Measurements from ENCODE around the gene SIX2. TPM values are rescaled to one million over a fixed set of nuclear protein-coding genes. Genes with fewer than 3 reads are reported as not detected.

SIX2 gene
- polyA plus RNA-seq, 1 donor (not counting 4 experiments of a cell fraction or from before 2014, with no cell fraction given), result not detected

DNA sequence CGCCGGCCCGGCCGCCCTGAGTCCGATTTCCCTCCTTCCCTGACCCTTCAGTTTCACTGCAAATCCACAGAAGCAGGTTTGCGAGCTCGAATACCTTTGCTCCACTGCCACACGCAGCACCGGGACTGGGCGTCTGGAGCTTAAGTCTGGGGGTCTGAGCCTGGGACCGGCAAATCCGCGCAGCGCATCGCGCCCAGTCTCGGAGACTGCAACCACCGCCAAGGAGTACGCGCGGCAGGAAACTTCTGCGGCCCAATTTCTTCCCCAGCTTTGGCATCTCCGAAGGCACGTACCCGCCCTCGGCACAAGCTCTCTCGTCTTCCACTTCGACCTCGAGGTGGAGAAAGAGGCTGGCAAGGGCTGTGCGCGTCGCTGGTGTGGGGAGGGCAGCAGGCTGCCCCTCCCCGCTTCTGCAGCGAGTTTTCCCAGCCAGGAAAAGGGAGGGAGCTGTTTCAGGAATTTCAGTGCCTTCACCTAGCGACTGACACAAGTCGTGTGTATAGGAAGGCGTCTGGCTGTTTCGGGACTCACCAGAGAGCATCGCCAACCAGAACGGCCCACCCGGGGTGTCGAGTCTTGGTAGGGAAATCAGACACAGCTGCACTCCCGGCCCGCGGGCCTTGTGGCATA is 4.6 kb downstream of the SIX2 start:
- Histone ChIP-seq H3K9me3 (ENCODE audit: control insufficient read depth, low read depth, low read length) (no peaks in the 10 kb centered on the region), H3K9me1 (ENCODE audit: control insufficient read depth, extremely low read depth, insufficient read depth, low read length) (no peaks in the 10 kb centered on the region), H4K20me1 (ENCODE audit: control insufficient read depth, extremely low read depth, insufficient read depth, low read length) (no peaks in the 10 kb centered on the region), H3K36me3 (ENCODE audit: control insufficient read depth in 2 of 2, extremely low read depth in 1 of 2, insufficient read depth in 2 of 2, low read length in 2 of 2) (no peaks in the 10 kb centered on the region), H3K4me1 (ENCODE audit: control insufficient read depth, extremely low read depth, insufficient read depth, low read length) (peaks cover 3% of the 10 kb centered on the region), H3K27me3 (ENCODE audit: control insufficient read depth, extremely low read depth, insufficient read depth, low read length) (peaks cover 96% of the 10 kb centered on the region), H3K9ac (ENCODE audit: control insufficient read depth, extremely low read depth, insufficient read depth, low read length) (no peak overlapping the region), H3K79me2 (ENCODE audit: control insufficient read depth, insufficient read depth, low read length) (no peaks in the 10 kb centered on the region), H3K4me3 (ENCODE audit: control insufficient read depth in 2 of 3, extremely low read depth in 1 of 3, insufficient read depth in 2 of 3, low read depth in 1 of 3, low read length in 3 of 3) (peak overlapping the region in 1 of 3 experiments; percentile 27), H3K4me2 (ENCODE audit: control insufficient read depth, extremely low read depth, insufficient read depth, low read depth, low read length) (peak overlapping the region; percentile 48), H2AFZ (ENCODE audit: control insufficient read depth, low read length) (no peak overlapping the region), H3K27ac (ENCODE audit: control insufficient read depth, insufficient read depth, low read length) (no peak overlapping the region)
- dilution Hi-C loops (cut with MboI; ENCODE audit: extremely low pct_ligation_motif_present, low sequenced_read_pairs), result no loop called here
- peak; percentile 75 for TF ChIP-seq EZH2 (IDR thresholded peaks at IDR 0.05; ENCODE audit: low read length)
- TF ChIP-seq, protein P1, sequence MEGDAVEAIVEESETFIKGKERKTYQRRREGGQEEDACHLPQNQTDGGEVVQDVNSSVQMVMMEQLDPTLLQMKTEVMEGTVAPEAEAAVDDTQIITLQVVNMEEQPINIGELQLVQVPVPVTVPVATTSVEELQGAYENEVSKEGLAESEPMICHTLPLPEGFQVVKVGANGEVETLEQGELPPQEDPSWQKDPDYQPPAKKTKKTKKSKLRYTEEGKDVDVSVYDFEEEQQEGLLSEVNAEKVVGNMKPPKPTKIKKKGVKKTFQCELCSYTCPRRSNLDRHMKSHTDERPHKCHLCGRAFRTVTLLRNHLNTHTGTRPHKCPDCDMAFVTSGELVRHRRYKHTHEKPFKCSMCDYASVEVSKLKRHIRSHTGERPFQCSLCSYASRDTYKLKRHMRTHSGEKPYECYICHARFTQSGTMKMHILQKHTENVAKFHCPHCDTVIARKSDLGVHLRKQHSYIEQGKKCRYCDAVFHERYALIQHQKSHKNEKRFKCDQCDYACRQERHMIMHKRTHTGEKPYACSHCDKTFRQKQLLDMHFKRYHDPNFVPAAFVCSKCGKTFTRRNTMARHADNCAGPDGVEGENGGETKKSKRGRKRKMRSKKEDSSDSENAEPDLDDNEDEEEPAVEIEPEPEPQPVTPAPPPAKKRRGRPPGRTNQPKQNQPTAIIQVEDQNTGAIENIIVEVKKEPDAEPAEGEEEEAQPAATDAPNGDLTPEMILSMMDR (optimal IDR thresholded peaks at IDR 0.05 in 1 of 3, IDR thresholded peaks at IDR 0.05 in 1 of 3, conservative IDR thresholded peaks at IDR 0.05 in 1 of 3; ENCODE audit: extremely low read depth in 1 of 3, insufficient read depth in 2 of 3, low read length in 3 of 3), result no peak
- no peak for DNase-seq (ENCODE audit: low read depth, low spot score)
- FAIRE-seq, result no peak

DNA sequence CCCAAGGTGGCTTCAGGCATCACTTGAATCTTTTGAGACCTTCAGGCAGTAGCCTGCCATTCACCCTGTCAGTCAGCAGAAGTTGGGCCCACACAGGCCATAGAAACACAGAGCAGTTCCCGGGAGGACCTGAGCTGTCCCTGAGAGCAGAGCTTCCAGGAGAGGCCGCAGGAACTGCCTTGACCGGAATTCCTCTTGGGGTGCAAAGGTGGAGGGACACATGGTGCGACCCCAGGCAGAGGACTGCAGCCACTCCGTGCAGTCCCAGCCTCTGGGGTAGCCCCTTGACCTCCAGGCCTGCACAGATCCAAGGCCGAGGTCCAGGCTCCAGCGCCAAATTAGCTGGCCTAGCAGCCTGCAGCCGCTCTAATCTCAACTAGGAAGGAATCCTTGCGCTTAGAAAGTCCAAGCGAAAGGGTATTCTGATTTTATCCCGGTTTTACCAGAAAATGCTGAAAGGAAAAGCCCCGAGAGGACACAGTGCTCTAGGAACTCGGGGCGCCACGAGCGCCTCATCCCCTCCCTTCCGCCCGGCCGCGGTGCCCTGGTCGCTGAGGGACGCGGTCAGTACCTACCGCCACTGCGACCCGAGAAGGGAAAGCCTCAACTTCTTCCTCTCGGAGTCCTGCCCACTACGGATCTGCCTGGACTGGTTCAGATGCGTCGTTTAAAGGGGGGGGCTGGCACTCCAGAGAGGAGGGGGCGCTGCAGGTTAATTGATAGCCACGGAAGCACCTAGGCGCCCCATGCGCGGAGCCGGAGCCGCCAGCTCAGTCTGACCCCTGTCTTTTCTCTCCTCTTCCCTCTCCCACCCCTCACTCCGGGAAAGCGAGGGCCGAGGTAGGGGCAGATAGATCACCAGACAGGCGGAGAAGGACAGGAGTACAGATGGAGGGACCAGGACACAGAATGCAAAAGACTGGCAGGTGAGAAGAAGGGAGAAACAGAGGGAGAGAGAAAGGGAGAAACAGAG is 5.4 kb downstream of the SIX2 start:
- no peaks in the 10 kb centered on the region for H3K9me1 ChIP-seq (ENCODE audit: control insufficient read depth, extremely low read depth, insufficient read depth, low read length)
- no peak overlapping the region for H2AFZ ChIP-seq (ENCODE audit: control insufficient read depth, low read length)
- dilution Hi-C loops (cut with MboI; ENCODE audit: extremely low pct_ligation_motif_present, low sequenced_read_pairs), result no loop called here
- DNase-seq (ENCODE audit: low read depth, low spot score) (no peak), FAIRE-seq (no peak)
- peak overlapping the region; percentile 48 for H3K4me2 ChIP-seq (ENCODE audit: control insufficient read depth, extremely low read depth, insufficient read depth, low read depth, low read length)
- no peaks in the 10 kb centered on the region for H3K79me2 ChIP-seq (ENCODE audit: control insufficient read depth, insufficient read depth, low read length)
- H3K4me3 ChIP-seq (ENCODE audit: control insufficient read depth in 2 of 3, extremely low read depth in 1 of 3, insufficient read depth in 2 of 3, low read depth in 1 of 3, low read length in 3 of 3), result no peak overlapping the region
- no peaks in the 10 kb centered on the region for H3K9me3 ChIP-seq (ENCODE audit: control insufficient read depth, low read depth, low read length)
- H3K27ac ChIP-seq (ENCODE audit: control insufficient read depth, insufficient read depth, low read length), result no peak overlapping the region
- peaks cover 2% of the 10 kb centered on the region for H3K4me1 ChIP-seq (ENCODE audit: control insufficient read depth, extremely low read depth, insufficient read depth, low read length)
- H3K9ac ChIP-seq (ENCODE audit: control insufficient read depth, extremely low read depth, insufficient read depth, low read length), result no peak overlapping the region
- TF ChIP-seq, protein P1 (optimal IDR thresholded peaks at IDR 0.05 in 1 of 3, IDR thresholded peaks at IDR 0.05 in 1 of 3, conservative IDR thresholded peaks at IDR 0.05 in 1 of 3; ENCODE audit: extremely low read depth in 1 of 3, insufficient read depth in 2 of 3, low read length in 3 of 3), result no peak
- no peak for TF ChIP-seq EZH2 (IDR thresholded peaks at IDR 0.05; ENCODE audit: low read length)
- peaks cover 99% of the 10 kb centered on the region for H3K27me3 ChIP-seq (ENCODE audit: control insufficient read depth, extremely low read depth, insufficient read depth, low read length)
- H4K20me1 ChIP-seq (ENCODE audit: control insufficient read depth, extremely low read depth, insufficient read depth, low read length), result no peaks in the 10 kb centered on the region
- no peaks in the 10 kb centered on the region for H3K36me3 ChIP-seq (ENCODE audit: control insufficient read depth in 2 of 2, extremely low read depth in 1 of 2, insufficient read depth in 2 of 2, low read length in 2 of 2)

All from keratinocyte (primary cell).